ENCODE measurements around the gene ZNF512B. TPM values are rescaled to one million over a fixed set of nuclear protein-coding genes. Genes with fewer than 3 reads are reported as not detected.
"Not testable (repeated sequence)": the region's sequence is repeated elsewhere in the genome, so short reads cannot be mapped to it uniquely, and the experiment has no call there.

The ZNF512B gene
- total RNA-seq, 2 donors from 2014 or later: 10.2 to 13.8 TPM

DNA sequence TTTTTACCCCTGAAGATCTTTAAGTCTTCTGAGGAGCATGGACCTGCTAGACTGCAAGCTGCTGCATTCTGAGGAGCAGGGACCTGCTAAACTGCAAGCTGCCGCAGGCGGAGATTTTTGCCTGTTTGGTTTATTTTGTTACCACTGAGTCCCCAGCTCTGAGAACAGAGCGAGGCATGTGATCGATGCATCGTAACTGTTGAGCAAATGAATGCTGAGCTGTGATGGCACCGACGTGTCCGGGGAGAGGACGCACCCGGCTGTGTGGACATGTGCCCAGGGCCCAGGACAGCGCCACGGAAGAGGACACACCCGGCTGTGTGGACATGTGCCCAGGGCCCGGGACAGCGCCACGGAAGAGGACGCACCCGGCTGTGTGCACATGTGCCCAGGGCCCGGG lies 50.6 kb downstream of the ZNF512B start:
- H3K27me3 ChIP-seq (replicated peaks; ENCODE audit: insufficient read depth): no peaks in the 10 kb centered on the region
- DNase-seq (ENCODE audit: low spot score) (no peak), ATAC-seq (ENCODE audit: insufficient number of reproducible peaks, low FRiP score, low read depth) (no peak)
- no peak overlapping the region for H3K27ac ChIP-seq
- peaks cover 3% of the 10 kb centered on the region for H3K36me3 ChIP-seq
- no peaks in the 10 kb centered on the region for H3K9me3 ChIP-seq
- TF ChIP-seq, protein P1, sequence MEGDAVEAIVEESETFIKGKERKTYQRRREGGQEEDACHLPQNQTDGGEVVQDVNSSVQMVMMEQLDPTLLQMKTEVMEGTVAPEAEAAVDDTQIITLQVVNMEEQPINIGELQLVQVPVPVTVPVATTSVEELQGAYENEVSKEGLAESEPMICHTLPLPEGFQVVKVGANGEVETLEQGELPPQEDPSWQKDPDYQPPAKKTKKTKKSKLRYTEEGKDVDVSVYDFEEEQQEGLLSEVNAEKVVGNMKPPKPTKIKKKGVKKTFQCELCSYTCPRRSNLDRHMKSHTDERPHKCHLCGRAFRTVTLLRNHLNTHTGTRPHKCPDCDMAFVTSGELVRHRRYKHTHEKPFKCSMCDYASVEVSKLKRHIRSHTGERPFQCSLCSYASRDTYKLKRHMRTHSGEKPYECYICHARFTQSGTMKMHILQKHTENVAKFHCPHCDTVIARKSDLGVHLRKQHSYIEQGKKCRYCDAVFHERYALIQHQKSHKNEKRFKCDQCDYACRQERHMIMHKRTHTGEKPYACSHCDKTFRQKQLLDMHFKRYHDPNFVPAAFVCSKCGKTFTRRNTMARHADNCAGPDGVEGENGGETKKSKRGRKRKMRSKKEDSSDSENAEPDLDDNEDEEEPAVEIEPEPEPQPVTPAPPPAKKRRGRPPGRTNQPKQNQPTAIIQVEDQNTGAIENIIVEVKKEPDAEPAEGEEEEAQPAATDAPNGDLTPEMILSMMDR (IDR thresholded peaks at IDR 0.05): no peak
- no peak overlapping the region for H3K4me3 ChIP-seq
- peaks cover 0 to 4% of the 10 kb centered on the region in 2 donors for H3K4me1 ChIP-seq (ENCODE audit: control insufficient read depth in 1 of 2, low read depth in 2 of 2)

DNA sequence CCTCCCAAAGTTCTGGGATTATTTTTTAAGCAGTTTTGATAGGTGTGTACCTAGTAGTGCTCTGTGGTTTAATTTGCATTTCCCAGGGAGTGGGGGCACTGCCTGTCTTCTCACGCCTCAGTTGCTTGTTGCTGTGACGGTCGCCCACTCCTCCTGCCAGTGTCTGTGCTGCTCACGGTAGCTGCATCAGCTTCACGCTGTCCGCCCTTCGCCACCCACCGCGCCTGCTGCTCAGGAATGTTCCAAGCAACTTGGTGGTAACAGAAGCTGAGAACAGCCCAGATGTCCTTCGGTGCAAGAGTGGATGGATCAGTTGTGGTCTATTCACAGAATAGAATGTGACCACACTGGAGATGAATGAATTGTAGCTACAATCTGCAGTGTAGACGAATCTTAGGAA lies 51.9 kb downstream of the ZNF512B start:
- H3K27ac ChIP-seq: no peak overlapping the region
- DNase-seq (ENCODE audit: low spot score) (no peak), ATAC-seq (ENCODE audit: insufficient number of reproducible peaks, low FRiP score, low read depth) (no peak)
- no peaks in the 10 kb centered on the region for H3K4me1 ChIP-seq (ENCODE audit: control insufficient read depth in 1 of 2, low read depth in 2 of 2)
- TF ChIP-seq, protein P1 (IDR thresholded peaks at IDR 0.05): no peak
- H3K9me3 ChIP-seq: no peaks in the 10 kb centered on the region
- no peaks in the 10 kb centered on the region for H3K27me3 ChIP-seq (replicated peaks; ENCODE audit: insufficient read depth)
- H3K4me3 ChIP-seq: no peak overlapping the region
- peaks cover 3% of the 10 kb centered on the region for H3K36me3 ChIP-seq

DNA sequence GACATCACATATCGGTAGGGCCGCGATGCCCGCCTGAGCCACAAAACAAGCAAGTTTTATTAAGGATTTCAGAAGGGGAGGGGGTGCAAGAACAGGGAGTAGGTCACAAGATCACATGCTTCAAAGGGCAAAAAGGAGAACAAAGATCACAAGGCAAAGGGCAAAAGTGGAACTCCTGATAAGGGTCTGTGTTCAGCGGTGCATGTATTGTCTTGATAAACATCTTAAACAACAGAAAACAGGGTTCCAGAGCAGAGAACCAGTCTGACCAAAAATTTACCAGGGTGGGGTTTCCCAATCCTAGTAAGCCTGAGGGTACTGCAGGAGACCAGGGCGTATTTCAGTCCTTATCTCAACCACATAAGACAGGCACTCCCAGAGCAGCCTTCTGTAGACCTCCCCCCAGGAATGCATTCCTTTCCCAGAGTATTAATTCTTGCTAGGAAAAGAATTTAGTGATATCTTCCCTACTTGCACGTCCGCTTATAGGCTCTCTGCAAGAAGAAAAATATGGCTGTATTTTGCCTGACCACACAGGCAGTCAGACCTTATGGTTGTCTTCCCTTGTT lies 53.3 kb downstream of the ZNF512B start:
- ATAC-seq (ENCODE audit: insufficient number of reproducible peaks, low FRiP score, low read depth): not testable (repeated sequence)

DNA sequence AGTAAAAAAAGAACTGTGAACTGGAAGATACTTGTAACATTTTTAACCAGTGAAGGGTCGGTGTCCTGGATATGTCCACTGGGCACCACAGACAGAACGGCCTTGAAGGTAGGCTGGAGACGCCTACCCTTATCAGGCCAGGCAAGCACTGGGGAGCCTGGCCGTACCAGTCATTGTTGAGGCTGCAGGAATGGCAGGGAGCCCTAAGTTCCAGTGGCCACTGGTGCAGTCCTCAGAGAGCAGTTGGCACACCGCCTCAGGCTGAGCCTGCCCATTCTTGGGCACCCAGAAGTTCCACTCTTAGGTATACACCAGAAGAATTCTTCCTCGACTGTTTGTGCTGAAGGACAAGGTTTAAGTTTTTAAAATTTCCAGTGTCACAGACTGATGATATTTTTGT lies 54.3 kb downstream of the ZNF512B start:
- TF ChIP-seq, protein P1 (IDR thresholded peaks at IDR 0.05): no peak
- Histone ChIP-seq H3K36me3 (peaks cover 3% of the 10 kb centered on the region), H3K4me1 (ENCODE audit: control insufficient read depth in 1 of 2, low read depth in 2 of 2) (peaks cover 0 to 12% of the 10 kb centered on the region in 2 donors), H3K9me3 (no peaks in the 10 kb centered on the region), H3K4me3 (no peak overlapping the region), H3K27ac (no peak overlapping the region), H3K27me3 (replicated peaks; ENCODE audit: insufficient read depth) (no peaks in the 10 kb centered on the region)
- ATAC-seq (ENCODE audit: insufficient number of reproducible peaks, low FRiP score, low read depth) (no peak), DNase-seq (ENCODE audit: low spot score) (no peak)

More for the DNA sequence above, 53.3 kb downstream of the ZNF512B start:
- H3K27me3 ChIP-seq (replicated peaks; ENCODE audit: insufficient read depth); H3K4me1 ChIP-seq (ENCODE audit: control insufficient read depth in 1 of 2, low read depth in 2 of 2); H3K36me3 ChIP-seq; H3K27ac ChIP-seq; H3K9me3 ChIP-seq; DNase-seq (ENCODE audit: low spot score); H3K4me3 ChIP-seq: not testable (repeated sequence)

DNA sequence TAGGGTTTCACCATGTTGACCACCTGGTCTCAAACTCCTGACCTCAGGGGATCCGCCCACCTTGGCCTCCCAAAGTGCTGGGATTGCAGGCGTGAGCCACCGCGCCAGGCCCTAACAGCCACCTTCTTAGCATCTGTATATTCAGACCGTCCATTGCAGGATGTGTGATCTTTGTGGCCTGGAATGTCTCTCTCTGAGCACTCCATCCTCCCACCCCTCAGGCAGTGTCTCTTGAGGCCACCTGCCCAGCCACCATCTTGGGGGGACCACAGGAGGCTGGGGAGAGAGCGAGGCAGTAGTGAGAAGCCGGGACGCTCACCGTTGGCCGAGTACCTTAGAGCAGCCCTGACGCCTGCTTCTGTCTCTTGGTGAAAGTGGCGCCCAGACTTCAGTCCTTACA lies 56.0 kb downstream of the ZNF512B start:
- H3K27me3 ChIP-seq (replicated peaks; ENCODE audit: insufficient read depth): no peaks in the 10 kb centered on the region
- no peak overlapping the region for H3K27ac ChIP-seq
- DNase-seq (ENCODE audit: low spot score) (no peak), ATAC-seq (ENCODE audit: insufficient number of reproducible peaks, low FRiP score, low read depth) (no peak)
- TF ChIP-seq, protein P1 (IDR thresholded peaks at IDR 0.05): no peak
- no peaks in the 10 kb centered on the region for H3K9me3 ChIP-seq
- no peaks in the 10 kb centered on the region for H3K36me3 ChIP-seq
- H3K4me3 ChIP-seq: no peak overlapping the region
- peaks cover 0 to 12% of the 10 kb centered on the region in 2 donors for H3K4me1 ChIP-seq (ENCODE audit: control insufficient read depth in 1 of 2, low read depth in 2 of 2)

DNA sequence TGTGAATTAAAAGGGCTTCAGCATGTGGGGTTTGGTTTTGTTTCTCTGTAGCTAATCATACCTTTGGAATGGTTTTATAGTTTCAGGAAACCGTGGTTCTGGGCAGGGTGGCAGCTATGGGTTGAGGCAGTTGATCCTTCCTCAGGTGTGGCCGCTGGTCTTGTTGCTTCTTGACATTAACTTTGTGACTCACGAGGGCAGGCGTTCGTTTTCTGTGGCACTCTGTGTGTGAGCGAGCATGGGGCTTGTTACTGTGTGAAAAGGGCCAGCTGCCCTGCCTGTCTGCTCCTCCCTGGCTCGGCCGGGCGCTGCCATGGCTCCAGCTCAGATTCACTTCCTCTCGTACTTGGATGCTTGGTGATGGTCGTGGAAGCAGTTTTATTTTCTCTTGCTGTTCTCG lies 58.6 kb downstream of the ZNF512B start:
- H3K27ac ChIP-seq: no peak overlapping the region
- no peaks in the 10 kb centered on the region for H3K27me3 ChIP-seq (replicated peaks; ENCODE audit: insufficient read depth)
- DNase-seq (ENCODE audit: low spot score) (no peak), ATAC-seq (ENCODE audit: insufficient number of reproducible peaks, low FRiP score, low read depth) (no peak)
- TF ChIP-seq, protein P1 (IDR thresholded peaks at IDR 0.05): no peak
- H3K4me3 ChIP-seq: no peak overlapping the region
- H3K9me3 ChIP-seq: no peaks in the 10 kb centered on the region
- peaks cover 0 to 12% of the 10 kb centered on the region in 2 donors for H3K4me1 ChIP-seq (ENCODE audit: control insufficient read depth in 1 of 2, low read depth in 2 of 2)
- no peaks in the 10 kb centered on the region for H3K36me3 ChIP-seq
